IMR-90 (cell line): ENCODE results near the gene NFIX. TPM values are rescaled to one million over a fixed set of nuclear protein-coding genes. Genes with fewer than 3 reads are reported as not detected.
A peak's percentile ranks its signal among the peaks of the same experiment; 100 is the strongest.

ENCODE experiments used
- ATAC-seq: fragments of 200-7000 bp; cut with Tn5 transposase; 2 replicates; pipeline ENCODE4 v1.9.1; 2020; ENCODE audit warnings: low read depth, mild to moderate bottlenecking, moderate library complexity
- BruUV-seq: library from RNA; stranded (reverse); fragments of 400-500 nt; replicated peaks from 2 replicates; lab custom pipeline; 2021; lab: Mats Ljungman, UMichigan
- CTCF ChIA-PET: fragments of 300-600 bp; formaldehyde crosslinking; extraction: SDS; loops from one replicate; lab custom pipeline; 2021; ENCODE audit warnings: antibody characterized with exemption; lab: Yijun Ruan, JAX
- POLR2A ChIA-PET: fragments of 300-600 bp; sonication (Branson Sonifier 250); formaldehyde crosslinking; loops from one replicate; lab custom pipeline; 2022; ENCODE audit warnings: antibody characterized with exemption; ENCODE audit not compliant: unreplicated experiment; lab: Charles Lee
- DNase-seq: peaks from one replicate; pipeline ENCODE4 v3.0.0; 2013
- H2AFZ ChIP-seq: replicated peaks from 2 replicates; pipeline ENCODE3; 2013; ENCODE audit warnings: low read length, mild to moderate bottlenecking; ENCODE audit not compliant: poor library complexity
- H2AK5ac ChIP-seq: 2 replicates; pipeline ENCODE4 v1.6.1; 2013; ENCODE audit warnings: low read depth, low read length, inconsistent platforms
- H2AK9ac ChIP-seq: replicated peaks from 2 replicates; pipeline ENCODE3; 2013; ENCODE audit warnings: mild to moderate bottlenecking, low read depth, low read length, moderate library complexity; ENCODE audit not compliant: poor library complexity
- H2BK120ac ChIP-seq: 2 replicates; pipeline ENCODE4 v1.6.1; 2013; ENCODE audit warnings: low read depth, low read length, inconsistent platforms
- H2BK15ac ChIP-seq: 3 replicates; pipeline ENCODE4 v1.6.1; 2013; ENCODE audit warnings: low read depth, low read length, inconsistent platforms
- H2BK20ac ChIP-seq: 2 replicates; pipeline ENCODE4 v1.6.1; 2013; ENCODE audit warnings: low read depth, mild to moderate bottlenecking, inconsistent platforms, low read length, moderate library complexity
- H2BK5ac ChIP-seq: 2 replicates; pipeline ENCODE4 v1.6.1; 2013; ENCODE audit warnings: mild to moderate bottlenecking, low read depth, low read length, inconsistent platforms; ENCODE audit not compliant: poor library complexity, severe bottlenecking
- H3K14ac ChIP-seq: replicated peaks from 2 replicates; pipeline ENCODE4 v1.6.1; 2013; ENCODE audit warnings: low read depth, low read length, inconsistent platforms
- H3K18ac ChIP-seq: 2 replicates; pipeline ENCODE4 v1.6.1; 2013; ENCODE audit warnings: low read depth, low read length, control low read depth
- H3K23ac ChIP-seq: 2 replicates; pipeline ENCODE4 v1.6.1; 2013; ENCODE audit warnings: low read depth, low read length, inconsistent platforms
- H3K27ac ChIP-seq: 2 replicates; pipeline ENCODE4 v1.5.1; 2013; ENCODE audit warnings: mild to moderate bottlenecking, control low read depth, low read length; ENCODE audit not compliant: insufficient read depth
- H3K27me3 ChIP-seq: 2 replicates; pipeline ENCODE4 v1.6.1; 2013; ENCODE audit warnings: low read length; ENCODE audit not compliant: control insufficient read depth, insufficient read depth
- H3K36me3 ChIP-seq: 2 replicates; pipeline ENCODE4 v1.6.1; 2013; ENCODE audit warnings: low read length, mixed read lengths; ENCODE audit not compliant: control insufficient read depth, insufficient read depth
- H3K4ac ChIP-seq: 2 replicates; pipeline ENCODE4 v1.6.1; 2013; ENCODE audit warnings: low read depth, low read length, inconsistent platforms
- H3K4me1 ChIP-seq: 2 replicates; pipeline ENCODE4 v1.6.1; 2013; ENCODE audit warnings: low read length, mixed read lengths; ENCODE audit not compliant: control insufficient read depth, insufficient read depth
- H3K4me2 ChIP-seq: 2 replicates; pipeline ENCODE4 v1.6.1; 2013; ENCODE audit warnings: low read depth, mild to moderate bottlenecking, control low read depth, low read length, moderate library complexity
- H3K4me3 ChIP-seq: 2 replicates; pipeline ENCODE4 v1.5.1; 2013; ENCODE audit warnings: low read depth, mild to moderate bottlenecking, control low read depth, low read length, moderate library complexity; ENCODE audit not compliant: insufficient read depth
- H3K56ac ChIP-seq: 2 replicates; pipeline ENCODE4 v1.6.1; 2013; ENCODE audit warnings: low read length, inconsistent platforms; ENCODE audit not compliant: insufficient read depth; ENCODE audit errors: extremely low read depth
- H3K79me1 ChIP-seq, 2 experiments: 2 replicates each; pipeline ENCODE4 v1.6.1; 2013; ENCODE audit warnings: low read length in 2 of 2, inconsistent platforms in 1 of 2, low read depth in 1 of 2
- H3K9ac ChIP-seq: 2 replicates; pipeline ENCODE4 v1.6.1; 2013; ENCODE audit warnings: low read depth, low read length, control low read depth
- H3K9me1 ChIP-seq: 2 replicates; pipeline ENCODE4 v1.6.1; 2013; ENCODE audit warnings: low read length, inconsistent platforms; ENCODE audit not compliant: insufficient read depth
- H3K9me3 ChIP-seq: 2 replicates; pipeline ENCODE4 v1.6.1; 2013; ENCODE audit warnings: low read length; ENCODE audit not compliant: control insufficient read depth, insufficient read depth
- H4K20me1 ChIP-seq: 2 replicates; pipeline ENCODE4 v1.6.1; 2013; ENCODE audit warnings: low read length, inconsistent platforms; ENCODE audit not compliant: insufficient read depth
- H4K5ac ChIP-seq: 2 replicates; pipeline ENCODE4 v1.6.1; 2013; ENCODE audit warnings: mild to moderate bottlenecking, low read depth, low read length, control low read depth
- H4K8ac ChIP-seq, 2 experiments: 2 replicates each; pipeline ENCODE4 v1.6.1; 2013; ENCODE audit warnings: low read depth in 2 of 2, low read length in 2 of 2, control low read depth in 1 of 2, inconsistent platforms in 1 of 2
- H4K91ac ChIP-seq: 2 replicates; pipeline ENCODE4 v1.6.1; 2013; ENCODE audit warnings: low read depth, low read length, inconsistent platforms; ENCODE audit not compliant: insufficient read depth
- BHLHE40 ChIP-seq: fragments of 150-350 bp; IDR thresholded peaks from 2 replicates; pipeline ENCODE4 v1.6.1; 2016; ENCODE audit warnings: mild to moderate bottlenecking, low read depth, low read length
- WGBS, 2 experiments: methylation state at CpG; one replicate each; pipeline versions ENCODE4 v1.1.5 to v1.1.7; 2013; ENCODE audit warnings: missing lambda C conversion rate in 2 of 2; ENCODE audit not compliant: insufficient read length in 1 of 2; ENCODE audit errors: extremely low coverage in 2 of 2; 5-methylcytosine and 5-hydroxymethylcytosine counted together
- dilution Hi-C: fragments of 300-500 bp; cut with HindIII; formaldehyde crosslinking; loops from one replicate; pipeline ENCODE4 v1.14.3; 2018; ENCODE audit warnings: low sequenced_read_pairs; ENCODE audit not compliant: unreplicated experiment
- in situ Hi-C: fragments of 300-500 bp; cut with MboI; formaldehyde crosslinking; loops from 3 replicates; pipeline ENCODE4 v1.14.3; 2019; ENCODE audit warnings: low sequenced_read_pairs, inconsistent platforms, mixed read lengths
- intact Hi-C: fragments of 100-400 bp; cut with micrococcal nuclease; formaldehyde crosslinking; loops from 2 replicates; pipeline ENCODE4 v1.10.0; 2022
- polyA plus RNA-seq, 3 experiments: library from polyadenylated mRNA; depleted of rRNA; stranded (reverse); fragments of >200 nt; gene quantifications; 2 replicates each; pipeline ENCODE4 v1.2.3, GENCODE V29; 2012; ENCODE audit warnings: low replicate concordance in 1 of 3
- total RNA-seq: library from RNA; depleted of rRNA; stranded (reverse); fragments of >200 nt; gene quantifications from 2 replicates; pipeline ENCODE4 v1.2.3, GENCODE V29; 2012
- TF ChIP-seq, protein P1 (sequence below): fragments of 150-350 bp; IDR thresholded peaks from 2 replicates; pipeline ENCODE4 v1.6.1; 2017; ENCODE audit warnings: mild to moderate bottlenecking, antibody characterized with exemption, low read length, low read depth
- TF ChIP-seq, protein P2 (sequence below): fragments of 150-350 bp; IDR thresholded peaks from 2 replicates; pipeline ENCODE4 v1.6.1; 2016; ENCODE audit warnings: low read depth, mild to moderate bottlenecking, low read length, moderate library complexity, borderline replicate concordance

NFIX gene
- total and polyA plus RNA-seq, 2 of the 4 experiments (the other 2 are of a cell fraction), result 10.2 to 47.7 TPM

DNA sequence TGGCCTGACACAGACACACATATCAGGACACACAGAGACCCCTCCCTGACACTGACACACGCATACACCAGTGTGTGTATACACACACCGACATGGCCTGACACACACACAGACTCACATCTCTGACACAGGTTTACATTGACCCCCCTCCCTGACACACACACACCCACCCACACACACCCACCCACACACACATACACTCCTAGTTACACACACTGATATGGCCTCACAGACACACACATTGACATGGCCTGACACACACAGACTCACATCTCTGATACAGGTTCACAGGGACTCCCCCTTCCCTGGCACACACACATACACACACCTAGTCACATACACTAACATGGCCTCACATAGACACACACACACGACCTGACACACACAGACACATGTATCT, 4.4 kb upstream of the NFIX start:
- no peak overlapping the region; the same call in 1 of the 2 replicates for H3K23ac ChIP-seq
- ChIA-PET CTCF (no interaction called here), POLR2A (no interaction called here)
- H3K4me2 ChIP-seq, result no peak overlapping the region
- H2BK120ac ChIP-seq, result no peak overlapping the region
- in situ Hi-C loops (loop anchor here (25.0 kb wide), 1 partner anchor 746 kb away; a partner anchor contains a TSS), dilution Hi-C loops (no loop called here), intact Hi-C loops (no loop called here)
- WGBS, 2 experiments, result no CpG with 5 or more reads among the region's 3 CpGs
- H3K4ac ChIP-seq, result no peak overlapping the region
- no peak overlapping the region for H2BK5ac ChIP-seq
- no peaks in the 10 kb centered on the region for H3K36me3 ChIP-seq
- no peak overlapping the region for H3K18ac ChIP-seq
- H4K8ac ChIP-seq, result no peak overlapping the region
- peak overlapping the region; percentile 86 for H2AK5ac ChIP-seq
- H4K91ac ChIP-seq, result no peak overlapping the region
- no peak overlapping the region for H3K56ac ChIP-seq
- no peaks in the 10 kb centered on the region for H3K27me3 ChIP-seq
- no peak overlapping the region for H3K14ac ChIP-seq
- no peak overlapping the region for H3K4me3 ChIP-seq
- peaks cover 3% of the 10 kb centered on the region; the same call in 1 of the 2 replicates for H3K4me1 ChIP-seq
- H3K9ac ChIP-seq, result no peak overlapping the region
- TF ChIP-seq BHLHE40, result no peak
- TF ChIP-seq, protein P1, sequence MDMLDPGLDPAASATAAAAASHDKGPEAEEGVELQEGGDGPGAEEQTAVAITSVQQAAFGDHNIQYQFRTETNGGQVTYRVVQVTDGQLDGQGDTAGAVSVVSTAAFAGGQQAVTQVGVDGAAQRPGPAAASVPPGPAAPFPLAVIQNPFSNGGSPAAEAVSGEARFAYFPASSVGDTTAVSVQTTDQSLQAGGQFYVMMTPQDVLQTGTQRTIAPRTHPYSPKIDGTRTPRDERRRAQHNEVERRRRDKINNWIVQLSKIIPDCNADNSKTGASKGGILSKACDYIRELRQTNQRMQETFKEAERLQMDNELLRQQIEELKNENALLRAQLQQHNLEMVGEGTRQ, result no peak
- TF ChIP-seq, protein P2, sequence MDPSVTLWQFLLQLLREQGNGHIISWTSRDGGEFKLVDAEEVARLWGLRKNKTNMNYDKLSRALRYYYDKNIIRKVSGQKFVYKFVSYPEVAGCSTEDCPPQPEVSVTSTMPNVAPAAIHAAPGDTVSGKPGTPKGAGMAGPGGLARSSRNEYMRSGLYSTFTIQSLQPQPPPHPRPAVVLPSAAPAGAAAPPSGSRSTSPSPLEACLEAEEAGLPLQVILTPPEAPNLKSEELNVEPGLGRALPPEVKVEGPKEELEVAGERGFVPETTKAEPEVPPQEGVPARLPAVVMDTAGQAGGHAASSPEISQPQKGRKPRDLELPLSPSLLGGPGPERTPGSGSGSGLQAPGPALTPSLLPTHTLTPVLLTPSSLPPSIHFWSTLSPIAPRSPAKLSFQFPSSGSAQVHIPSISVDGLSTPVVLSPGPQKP, result no peak
- H2BK15ac ChIP-seq, result no peak overlapping the region
- peaks cover 0 to 6% of the 10 kb centered on the region in 2 experiments; a peak in 1 of 4 replicates for H3K79me1 ChIP-seq
- no peak for DNase-seq
- ATAC-seq, result no peak
- no peaks in the 10 kb centered on the region for H3K9me3 ChIP-seq
- no peaks in the 10 kb centered on the region for H4K20me1 ChIP-seq
- H2AK9ac ChIP-seq, result peak overlapping the region; percentile 72
- no peak overlapping the region for H3K27ac ChIP-seq
- no peak overlapping the region for H2BK20ac ChIP-seq
- BruUV-seq, result no TSS peak
- peak overlapping the region; percentile 63 for H2AFZ ChIP-seq
- H4K5ac ChIP-seq, result no peak overlapping the region
- H3K9me1 ChIP-seq, result peaks cover 8% of the 10 kb centered on the region; the same call in 1 of the 2 replicates
